Esophagus squamous epithelium (tissue), 4 donors: Measurements from ENCODE around the gene KLHL2.

Experiments
- POLR2A ChIP-seq, 4 donors: fragments of 450-650 bp; IDR thresholded peaks; one replicate each; pipeline ENCODE4 v1.6.1; 2017; ENCODE audit warnings: antibody characterized with exemption in 4 of 4, mild to moderate bottlenecking in 4 of 4, moderate library complexity in 3 of 4
- TF ChIP-seq, protein P1 (sequence below), 6 experiments: fragments of 450-650 bp in 4 of 6; fragments of 200-600 bp in 2 of 6; sonication (generic) in 2 of 6; IDR thresholded peaks; one replicate each; pipeline ENCODE4 v1.5.1; 2016 to 2019; ENCODE audit warnings: antibody characterized with exemption in 6 of 6, mild to moderate bottlenecking in 4 of 6, moderate library complexity in 4 of 6

GRCh38 chr4:165343353-165344191, 136.2 kb downstream of the KLHL2 start:
- TF ChIP-seq, protein P1, sequence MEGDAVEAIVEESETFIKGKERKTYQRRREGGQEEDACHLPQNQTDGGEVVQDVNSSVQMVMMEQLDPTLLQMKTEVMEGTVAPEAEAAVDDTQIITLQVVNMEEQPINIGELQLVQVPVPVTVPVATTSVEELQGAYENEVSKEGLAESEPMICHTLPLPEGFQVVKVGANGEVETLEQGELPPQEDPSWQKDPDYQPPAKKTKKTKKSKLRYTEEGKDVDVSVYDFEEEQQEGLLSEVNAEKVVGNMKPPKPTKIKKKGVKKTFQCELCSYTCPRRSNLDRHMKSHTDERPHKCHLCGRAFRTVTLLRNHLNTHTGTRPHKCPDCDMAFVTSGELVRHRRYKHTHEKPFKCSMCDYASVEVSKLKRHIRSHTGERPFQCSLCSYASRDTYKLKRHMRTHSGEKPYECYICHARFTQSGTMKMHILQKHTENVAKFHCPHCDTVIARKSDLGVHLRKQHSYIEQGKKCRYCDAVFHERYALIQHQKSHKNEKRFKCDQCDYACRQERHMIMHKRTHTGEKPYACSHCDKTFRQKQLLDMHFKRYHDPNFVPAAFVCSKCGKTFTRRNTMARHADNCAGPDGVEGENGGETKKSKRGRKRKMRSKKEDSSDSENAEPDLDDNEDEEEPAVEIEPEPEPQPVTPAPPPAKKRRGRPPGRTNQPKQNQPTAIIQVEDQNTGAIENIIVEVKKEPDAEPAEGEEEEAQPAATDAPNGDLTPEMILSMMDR (IDR thresholded peaks at IDR 0.05), result peak in 1 of 6 experiments; percentile 16
- TF ChIP-seq POLR2A (IDR thresholded peaks at IDR 0.05), result no peak
